Cardiac muscle cell (in vitro differentiated cells and primary cell): ENCODE measurements around the gene OR2D2. TPM values are rescaled to one million over a fixed set of nuclear protein-coding genes. Genes with fewer than 3 reads are reported as not detected.

Experiments
- DNase-seq, 2 donors: peaks; one replicate each; pipeline versions ENCODE4 v3.0.0 to v3.0.0-alpha.2; 2010 to 2017; ENCODE audit warnings: low read depth in 1 of 2, low spot score in 1 of 2
- H3K27ac ChIP-seq: fragments of 200-600 bp; sonication (generic); 2 replicates; pipeline ENCODE4 v1.5.1; 2016
- H3K27me3 ChIP-seq: fragments of 200-600 bp; sonication (generic); 2 replicates; pipeline ENCODE4 v1.6.0; 2016; ENCODE audit warnings: control low read depth
- H3K36me3 ChIP-seq: fragments of 200-600 bp; sonication (generic); 2 replicates; pipeline ENCODE4 v1.5.1; 2016; ENCODE audit warnings: control low read depth
- H3K4me1 ChIP-seq: fragments of 200-600 bp; sonication (generic); 2 replicates; pipeline ENCODE4 v1.8.1; 2017; ENCODE audit warnings: low read depth, mild to moderate bottlenecking, mixed run types
- H3K4me3 ChIP-seq: fragments of 200-600 bp; sonication (generic); 2 replicates; pipeline ENCODE4 v1.5.1; 2016; ENCODE audit warnings: mild to moderate bottlenecking
- H3K9me3 ChIP-seq: fragments of 200-600 bp; sonication (generic); 2 replicates; pipeline ENCODE4 v1.5.1; 2017; ENCODE audit warnings: low read depth, mild to moderate bottlenecking, control low read depth
- polyA plus RNA-seq: library from polyadenylated mRNA; unstranded; fragments of >200 nt; fragmentation: Nextera tagmentation; extraction: Ambion mirVana; gene quantifications from 2 replicates; pipeline ENCODE4 v1.2.1, GENCODE V29; 2016
- total RNA-seq: library from RNA; depleted of rRNA; stranded (reverse); fragments of >200 nt; gene quantifications from 2 replicates; pipeline ENCODE4 v1.2.3, GENCODE V29; 2016
- TF ChIP-seq, protein P1 (sequence below): IDR thresholded peaks from 2 replicates; pipeline ENCODE4 v1.5.1; 2012; ENCODE audit warnings: low read depth, mild to moderate bottlenecking, low read length

The OR2D2 gene
- total and polyA plus RNA-seq, 2 experiments from 2014 or later, result not detected

- H3K4me3 ChIP-seq, result peak overlapping the region; percentile 44
- peaks cover 8% of the 10 kb centered on the region for H3K4me1 ChIP-seq
- no peaks in the 10 kb centered on the region for H3K36me3 ChIP-seq
- DNase-seq, result no peak
- no peak overlapping the region for H3K27ac ChIP-seq
- TF ChIP-seq, protein P1, sequence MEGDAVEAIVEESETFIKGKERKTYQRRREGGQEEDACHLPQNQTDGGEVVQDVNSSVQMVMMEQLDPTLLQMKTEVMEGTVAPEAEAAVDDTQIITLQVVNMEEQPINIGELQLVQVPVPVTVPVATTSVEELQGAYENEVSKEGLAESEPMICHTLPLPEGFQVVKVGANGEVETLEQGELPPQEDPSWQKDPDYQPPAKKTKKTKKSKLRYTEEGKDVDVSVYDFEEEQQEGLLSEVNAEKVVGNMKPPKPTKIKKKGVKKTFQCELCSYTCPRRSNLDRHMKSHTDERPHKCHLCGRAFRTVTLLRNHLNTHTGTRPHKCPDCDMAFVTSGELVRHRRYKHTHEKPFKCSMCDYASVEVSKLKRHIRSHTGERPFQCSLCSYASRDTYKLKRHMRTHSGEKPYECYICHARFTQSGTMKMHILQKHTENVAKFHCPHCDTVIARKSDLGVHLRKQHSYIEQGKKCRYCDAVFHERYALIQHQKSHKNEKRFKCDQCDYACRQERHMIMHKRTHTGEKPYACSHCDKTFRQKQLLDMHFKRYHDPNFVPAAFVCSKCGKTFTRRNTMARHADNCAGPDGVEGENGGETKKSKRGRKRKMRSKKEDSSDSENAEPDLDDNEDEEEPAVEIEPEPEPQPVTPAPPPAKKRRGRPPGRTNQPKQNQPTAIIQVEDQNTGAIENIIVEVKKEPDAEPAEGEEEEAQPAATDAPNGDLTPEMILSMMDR, result no peak
- H3K9me3 ChIP-seq, result no peaks in the 10 kb centered on the region
- H3K27me3 ChIP-seq, result no peaks in the 10 kb centered on the region
Measured at GRCh38 chr11:6927030-6927617, 34.8 kb upstream of the OR2D2 start.

DNA sequence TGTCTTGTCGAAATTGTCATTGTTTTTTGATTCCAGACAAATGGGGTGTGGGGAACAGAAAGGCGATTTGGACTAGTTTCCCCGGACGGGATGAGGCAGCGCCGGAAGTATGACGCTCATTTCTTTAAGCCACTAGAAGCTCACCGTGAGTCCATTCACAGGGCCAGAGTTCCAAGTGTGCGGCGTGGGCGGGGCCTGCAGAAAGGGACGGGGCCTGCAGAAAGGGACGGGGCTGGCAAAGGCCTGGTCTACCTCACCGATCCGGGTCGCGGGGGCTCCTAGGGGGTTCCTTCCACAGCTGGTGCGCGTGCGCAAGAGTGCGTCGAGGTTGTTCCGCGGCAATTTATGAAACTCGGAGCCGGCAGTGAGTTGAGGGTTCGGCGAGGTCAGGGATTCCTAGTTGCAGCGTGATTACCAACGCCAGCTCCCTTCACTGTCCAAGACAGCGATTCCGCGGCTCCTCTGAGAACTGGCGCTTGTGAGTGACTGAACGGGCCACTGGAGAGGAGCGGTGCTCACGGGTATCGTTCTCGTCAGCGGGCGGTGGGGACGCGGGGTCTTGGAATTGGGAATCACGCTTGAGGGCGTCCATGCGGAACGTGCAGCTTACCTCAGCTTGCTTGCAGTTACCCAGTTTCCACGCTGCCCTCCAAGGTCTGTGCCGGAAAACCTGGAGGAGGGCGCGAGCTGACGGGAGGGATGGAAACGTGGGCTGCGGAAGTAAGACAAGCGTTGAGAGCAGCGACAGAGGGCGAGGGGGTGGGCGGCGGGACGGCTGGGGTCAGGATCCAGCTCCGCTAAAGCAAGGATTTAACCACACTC lies 34.1 kb upstream of the OR2D2 start, which contains the start of gene ZNF215:
Gene ZNF215 (plus strand): TSS at position 219 of the 822 bp plus-strand sequence. CDS start 5,847 bp downstream, outside the sequence.
- TF ChIP-seq, protein P1, result no peak
- peak within 1 kb of the TSS; percentile 44 for H3K4me3 ChIP-seq
- H3K36me3 ChIP-seq, result no peaks in the 10 kb centered on the region
- no peaks in the 10 kb centered on the region for H3K9me3 ChIP-seq
- peak; percentile 78 to 92 for DNase-seq
- peaks cover 8% of the 10 kb centered on the region for H3K4me1 ChIP-seq
- H3K27me3 ChIP-seq, result no peaks in the 10 kb centered on the region
- no peak within 1 kb of the TSS for H3K27ac ChIP-seq

GRCh38 chr11:6925636-6926207 lies 33.4 kb upstream of the OR2D2 start:
- no peak overlapping the region for H3K27ac ChIP-seq
- H3K4me3 ChIP-seq, result peak overlapping the region; percentile 44
- TF ChIP-seq, protein P1, result no peak
- peak in 1 of 2 donors; percentile 36 for DNase-seq
- no peaks in the 10 kb centered on the region for H3K9me3 ChIP-seq
- peaks cover 8% of the 10 kb centered on the region for H3K4me1 ChIP-seq
- H3K27me3 ChIP-seq, result no peaks in the 10 kb centered on the region
- H3K36me3 ChIP-seq, result no peaks in the 10 kb centered on the region

DNA sequence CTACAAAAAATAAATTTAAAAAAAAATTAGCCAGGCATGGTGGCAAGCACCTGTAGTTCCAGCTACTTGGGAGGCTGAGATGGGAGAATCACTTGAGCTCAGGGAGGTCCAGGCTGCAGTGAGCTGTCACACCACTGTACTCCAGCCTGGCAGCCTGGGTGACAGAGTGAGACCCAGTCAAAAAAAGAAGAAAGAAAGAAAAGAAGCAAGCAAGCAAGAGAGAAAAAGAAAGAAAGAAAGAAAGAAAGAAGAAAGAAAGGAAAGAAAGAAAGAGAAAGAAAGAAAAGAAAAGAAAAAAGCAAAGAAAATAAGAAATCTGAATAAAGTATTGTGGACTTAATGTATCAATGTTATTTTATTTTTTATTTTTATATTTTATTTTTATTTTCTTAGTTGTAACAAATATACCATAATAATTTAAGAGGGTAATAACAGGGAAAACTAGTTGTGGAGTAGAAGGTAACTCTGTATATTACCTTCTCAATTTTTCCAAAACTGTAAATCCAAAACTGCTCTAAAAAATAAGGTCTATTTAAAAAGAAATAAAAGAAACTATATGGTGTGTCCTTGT lies 32.8 kb upstream of the OR2D2 start:
- Histone ChIP-seq H3K27ac (no peak overlapping the region), H3K9me3 (no peaks in the 10 kb centered on the region), H3K36me3 (no peaks in the 10 kb centered on the region), H3K4me3 (no peak overlapping the region), H3K27me3 (no peaks in the 10 kb centered on the region), H3K4me1 (peaks cover 8% of the 10 kb centered on the region)
- DNase-seq, result no peak
- TF ChIP-seq, protein P1, result no peak

DNA sequence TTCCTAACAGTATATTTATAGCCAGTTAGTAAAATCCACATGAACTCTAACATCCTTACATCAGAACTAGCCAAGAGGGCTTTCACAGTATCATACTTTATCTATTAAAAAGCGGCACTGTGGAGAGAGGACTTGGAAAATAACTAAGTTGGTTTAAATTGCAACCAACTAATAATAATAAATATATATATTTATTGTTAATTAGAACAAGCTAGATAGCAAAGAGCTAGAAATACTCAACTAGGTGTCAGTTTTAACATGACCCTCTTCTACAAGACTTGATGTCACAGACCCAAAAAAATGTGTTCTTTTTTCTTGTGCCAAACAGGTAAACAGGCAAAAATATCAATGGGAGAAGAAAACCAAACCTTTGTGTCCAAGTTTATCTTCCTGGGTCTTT lies 28.4 kb upstream of the OR2D2 start, which contains the start of gene OR2D3:
Gene OR2D3 (plus strand): TSS at position 301 of the 400 bp plus-strand sequence. CDS start 0 bp downstream, at position 301.
- Histone ChIP-seq H3K4me1 (no peaks in the 10 kb centered on the region), H3K27me3 (no peaks in the 10 kb centered on the region), H3K9me3 (no peaks in the 10 kb centered on the region), H3K4me3 (no peak within 1 kb of the TSS), H3K36me3 (no peaks in the 10 kb centered on the region), H3K27ac (no peak within 1 kb of the TSS)
- no peak for DNase-seq
- TF ChIP-seq, protein P1, result no peak
